GM19397 (cell line): ENCODE data around the gene ZNF701.
A peak's percentile ranks its signal among the peaks of the same experiment; 100 is the strongest.
"Not testable (repeated sequence)": the region's sequence is repeated elsewhere in the genome, so short reads cannot be mapped to it uniquely, and the experiment has no call there.

ENCODE experiments used
- ATAC-seq: cut with Tn5 transposase; IDR thresholded peaks from one replicate; pipeline ENCODE4 v1.9.1; 2021; ENCODE audit warnings: mild to moderate bottlenecking, moderate library complexity; ENCODE audit not compliant: unreplicated experiment

ZNF701 gene

DNA sequence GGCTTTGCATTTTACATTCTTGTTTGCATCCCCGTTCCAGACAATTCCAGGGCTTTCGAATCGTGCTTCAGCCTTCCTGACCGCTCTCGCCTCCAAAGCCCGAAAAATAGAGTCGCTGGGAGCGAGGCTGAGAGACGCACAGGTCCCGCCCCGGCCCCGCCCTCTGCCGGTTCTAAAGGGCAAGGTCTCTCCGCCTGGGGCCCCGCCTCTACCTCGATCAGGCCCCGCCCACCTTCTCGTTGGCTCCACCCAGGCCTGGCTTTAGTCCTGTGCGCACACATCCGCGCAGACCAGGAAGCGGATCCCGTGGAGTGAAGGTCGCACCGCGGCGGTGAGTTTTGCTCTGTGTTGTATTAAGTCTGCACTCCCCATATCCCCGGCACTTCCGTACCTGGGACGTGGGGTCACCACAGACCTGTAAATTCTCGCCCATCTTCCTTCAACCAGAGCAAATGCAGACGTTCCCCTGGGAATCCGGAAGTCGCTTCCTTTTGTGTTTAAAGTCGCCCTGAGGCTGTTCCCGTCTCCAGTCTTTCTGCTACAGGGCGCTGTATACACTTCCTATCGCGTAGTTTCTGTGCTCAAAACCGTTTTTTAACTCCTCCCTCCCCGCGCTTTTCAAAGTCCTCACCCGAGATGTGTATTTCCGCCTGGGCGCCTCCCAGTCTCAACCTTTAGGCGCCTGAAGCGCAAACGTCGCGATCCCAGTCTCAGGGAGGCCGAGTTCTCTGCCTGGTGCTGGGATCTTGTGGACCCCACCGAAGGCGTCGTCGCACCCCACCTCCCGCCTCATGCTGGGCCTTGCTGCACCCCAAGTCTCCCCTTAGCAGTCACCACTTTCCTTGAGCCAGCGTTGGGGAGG is at the start of gene ZNF701:
Gene ZNF701 (plus strand): TSS at position 288 of the 862 bp plus-strand sequence. CDS start 3,861 bp downstream, outside the sequence.
- ATAC-seq = peak; percentile 96

- ATAC-seq = no peak
Observed at GRCh38 chr19:52522551-52522950, 47.5 kb upstream of the ZNF701 start.

- ATAC-seq = no peak
Observed at GRCh38 chr19:52524086-52524485, 46.0 kb upstream of the ZNF701 start.

- peak; percentile 83 for ATAC-seq
Observed at GRCh38 chr19:52527134-52527955, 42.7 kb upstream of the ZNF701 start, which contains the start of gene ZNF808. ZNF808 (plus strand) TSS chr19:52527668; CDS start chr19:52543285, 15,617 bp downstream.

DNA sequence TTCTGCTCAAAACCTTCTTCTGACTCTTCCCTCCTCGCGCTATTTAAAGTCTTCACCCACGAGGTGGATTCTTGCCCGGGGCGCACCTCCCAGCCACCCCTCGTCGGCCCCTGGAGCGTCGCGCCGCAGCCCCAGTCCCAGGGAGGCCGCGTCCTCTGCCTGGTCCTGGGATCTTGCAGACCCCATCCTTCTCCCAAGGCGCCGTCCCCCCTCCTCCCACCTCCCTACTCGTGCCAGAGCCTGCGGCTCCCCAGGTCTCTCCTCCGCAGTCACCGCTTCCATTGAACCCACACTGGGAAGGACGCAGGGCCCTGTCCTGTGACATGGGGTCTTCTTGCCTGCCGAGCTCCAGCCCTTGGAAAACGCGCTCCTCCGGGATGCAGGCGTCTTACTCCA is 42.1 kb upstream of the ZNF701 start:
- no peak for ATAC-seq

DNA sequence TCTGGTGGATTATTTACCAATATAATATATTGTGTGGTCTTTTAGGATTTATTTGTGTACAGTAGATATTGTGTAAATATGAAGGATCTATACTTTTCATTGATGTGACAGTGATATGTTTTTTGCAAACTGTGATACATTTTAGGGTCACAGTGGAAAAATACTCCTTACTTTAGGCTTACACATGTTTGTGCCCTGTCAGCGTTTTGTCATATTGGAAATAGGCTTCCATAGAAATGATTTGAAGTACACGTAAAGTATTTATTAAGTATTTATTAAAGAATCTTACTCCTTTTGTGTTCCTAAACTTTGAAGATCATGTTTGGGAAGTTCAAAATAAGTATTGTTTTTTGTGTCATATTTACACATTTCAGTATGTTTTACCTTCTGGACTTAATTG is 37.6 kb upstream of the ZNF701 start:
- no peak for ATAC-seq

- ATAC-seq = no peak
Observed at GRCh38 chr19:52533901-52534300, 36.2 kb upstream of the ZNF701 start.

DNA sequence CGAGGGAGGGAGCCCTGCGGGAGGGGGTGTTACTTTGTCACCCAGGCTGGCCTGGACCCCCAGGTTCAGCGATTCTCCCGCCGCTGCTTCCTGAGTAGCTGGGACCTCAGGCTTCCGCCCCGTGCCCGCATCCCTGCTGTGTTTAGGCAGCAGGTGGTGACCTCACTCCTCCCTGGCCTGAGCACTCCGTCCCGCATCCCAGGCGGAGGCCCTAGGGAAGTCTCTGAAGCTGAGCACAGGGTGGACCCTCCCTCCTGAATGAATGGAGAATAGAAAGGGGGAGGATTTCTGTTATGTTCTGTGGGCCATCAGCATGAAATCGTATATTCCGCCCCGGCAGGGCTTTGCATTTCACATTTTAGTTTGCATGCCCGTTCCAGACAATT is 34.7 kb upstream of the ZNF701 start:
- ATAC-seq = peak; percentile 6

DNA sequence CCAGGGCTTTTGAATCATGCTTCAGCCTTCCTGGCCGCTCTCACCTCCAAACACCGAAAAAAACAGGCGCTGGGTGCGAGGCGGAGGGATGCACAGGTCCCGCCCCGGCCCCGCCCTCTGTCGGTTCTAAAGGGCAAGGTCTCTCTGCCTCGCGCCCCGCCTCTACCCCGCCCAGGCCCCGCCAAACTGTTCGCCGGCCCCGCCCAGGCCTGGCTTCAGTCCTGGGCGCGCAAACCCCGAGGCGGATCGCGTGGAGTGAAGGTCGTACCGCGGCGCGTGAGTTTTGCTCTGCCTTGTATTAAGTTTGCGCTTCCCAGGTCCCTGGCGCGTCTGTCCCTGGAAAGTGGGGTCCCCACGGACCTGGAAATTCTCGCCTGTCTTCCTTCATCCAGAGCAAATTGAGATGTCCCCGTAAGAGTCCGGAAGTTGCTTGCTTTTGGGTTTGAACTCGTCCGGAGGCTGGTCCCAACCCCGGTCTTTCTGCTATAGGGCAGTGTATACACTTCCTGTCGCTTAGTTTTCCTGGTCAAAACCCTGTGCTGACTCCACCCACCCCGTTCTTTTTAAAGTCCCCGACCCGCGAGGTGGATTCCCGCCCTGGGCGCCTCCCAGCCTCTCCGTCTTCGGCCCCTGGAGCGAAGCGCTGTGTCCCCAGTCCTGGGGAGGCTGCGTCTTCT is 34.2 kb upstream of the ZNF701 start:
- ATAC-seq = peak; percentile 92

DNA sequence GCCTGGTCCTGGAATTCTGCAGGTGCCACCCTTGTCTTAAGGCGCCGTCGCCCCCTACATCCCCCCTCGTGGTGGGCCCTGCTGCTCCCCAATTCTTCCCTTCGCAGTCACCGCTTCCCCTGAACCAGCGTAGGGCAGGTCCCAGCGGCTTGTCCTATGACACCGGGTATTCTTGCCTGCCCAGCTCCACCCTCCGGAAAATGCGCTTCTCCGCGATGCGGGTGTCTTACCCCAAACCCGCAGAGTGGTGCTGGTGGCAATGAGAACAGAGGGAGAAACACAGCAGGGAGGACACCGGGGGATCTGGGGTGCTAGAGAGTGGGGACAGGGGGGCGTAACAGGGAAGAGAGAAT is 33.7 kb upstream of the ZNF701 start:
- peak; percentile 23 for ATAC-seq

- ATAC-seq = not testable (repeated sequence)
Observed at GRCh38 chr19:52538815-52539214, 31.3 kb upstream of the ZNF701 start.

GRCh38 chr19:52541176-52541575 is 28.9 kb upstream of the ZNF701 start:
- not testable (repeated sequence) for ATAC-seq

- ATAC-seq = no peak
Observed at GRCh38 chr19:52541608-52542007, 28.5 kb upstream of the ZNF701 start.

- not testable (repeated sequence) for ATAC-seq
Observed at GRCh38 chr19:52542541-52542940, 27.5 kb upstream of the ZNF701 start.

- no peak for ATAC-seq
Observed at GRCh38 chr19:52542984-52543664, 27.0 kb upstream of the ZNF701 start.

DNA sequence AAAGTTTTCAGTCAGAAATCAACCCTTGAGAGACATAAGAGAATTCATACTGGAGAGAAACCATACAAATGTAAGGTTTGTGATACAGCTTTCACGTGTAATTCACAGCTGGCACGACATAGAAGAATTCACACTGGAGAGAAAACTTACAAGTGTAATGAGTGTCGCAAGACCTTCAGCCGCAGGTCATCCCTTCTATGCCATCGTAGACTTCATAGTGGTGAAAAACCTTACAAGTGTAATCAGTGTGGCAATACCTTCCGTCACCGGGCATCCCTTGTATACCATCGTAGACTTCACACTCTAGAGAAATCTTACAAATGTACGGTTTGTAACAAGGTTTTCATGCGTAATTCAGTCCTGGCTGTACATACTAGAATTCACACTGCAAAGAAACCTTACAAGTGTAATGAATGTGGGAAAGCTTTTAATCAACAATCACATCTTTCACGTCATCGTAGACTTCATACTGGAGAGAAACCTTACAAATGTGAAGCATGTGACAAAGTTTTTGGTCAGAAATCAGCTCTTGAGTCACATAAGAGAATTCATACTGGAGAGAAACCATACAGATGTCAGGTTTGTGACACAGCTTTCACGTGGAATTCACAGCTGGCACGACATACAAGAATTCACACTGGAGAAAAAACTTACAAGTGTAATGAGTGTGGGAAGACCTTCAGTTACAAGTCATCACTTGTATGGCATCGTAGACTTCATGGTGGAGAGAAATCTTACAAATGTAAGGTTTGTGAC is 15.7 kb upstream of the ZNF701 start:
- ATAC-seq = no peak

DNA sequence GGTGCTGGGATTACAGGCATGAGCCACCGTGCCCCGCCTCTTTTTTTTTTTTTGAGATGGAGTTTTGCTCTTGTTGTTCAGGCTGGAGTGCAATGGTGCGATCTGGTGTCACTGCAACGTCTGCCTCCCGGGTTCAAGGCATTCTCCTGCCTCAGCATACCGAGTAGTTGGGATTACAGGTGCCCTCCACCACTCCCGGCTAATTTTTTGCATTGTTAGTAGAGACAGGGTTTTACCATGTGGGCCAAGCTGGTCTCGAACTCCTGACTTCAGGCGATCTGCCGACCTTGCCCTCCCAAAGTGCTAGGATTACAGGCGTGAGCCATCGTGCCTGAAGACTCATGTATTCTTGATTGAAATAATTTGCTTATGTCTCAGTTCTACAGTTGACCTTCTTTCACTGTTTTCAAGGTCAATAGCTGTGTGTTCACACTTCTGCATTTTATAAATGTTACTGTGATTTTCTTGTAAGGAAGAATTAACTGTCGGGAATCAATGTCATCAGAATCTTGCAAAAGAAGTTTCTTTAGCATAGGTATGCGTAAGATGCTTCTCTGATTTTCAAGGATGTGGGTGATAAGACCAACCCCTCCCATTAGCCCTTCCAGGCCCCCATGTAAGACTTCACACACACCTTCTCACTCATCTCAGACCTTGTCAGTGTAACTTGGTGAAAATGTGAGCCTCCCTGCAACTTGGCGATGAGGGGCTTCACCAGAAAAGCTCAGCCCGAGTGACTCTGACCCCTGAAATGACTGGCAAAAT is 12.7 kb upstream of the ZNF701 start:
- ATAC-seq = no peak

DNA sequence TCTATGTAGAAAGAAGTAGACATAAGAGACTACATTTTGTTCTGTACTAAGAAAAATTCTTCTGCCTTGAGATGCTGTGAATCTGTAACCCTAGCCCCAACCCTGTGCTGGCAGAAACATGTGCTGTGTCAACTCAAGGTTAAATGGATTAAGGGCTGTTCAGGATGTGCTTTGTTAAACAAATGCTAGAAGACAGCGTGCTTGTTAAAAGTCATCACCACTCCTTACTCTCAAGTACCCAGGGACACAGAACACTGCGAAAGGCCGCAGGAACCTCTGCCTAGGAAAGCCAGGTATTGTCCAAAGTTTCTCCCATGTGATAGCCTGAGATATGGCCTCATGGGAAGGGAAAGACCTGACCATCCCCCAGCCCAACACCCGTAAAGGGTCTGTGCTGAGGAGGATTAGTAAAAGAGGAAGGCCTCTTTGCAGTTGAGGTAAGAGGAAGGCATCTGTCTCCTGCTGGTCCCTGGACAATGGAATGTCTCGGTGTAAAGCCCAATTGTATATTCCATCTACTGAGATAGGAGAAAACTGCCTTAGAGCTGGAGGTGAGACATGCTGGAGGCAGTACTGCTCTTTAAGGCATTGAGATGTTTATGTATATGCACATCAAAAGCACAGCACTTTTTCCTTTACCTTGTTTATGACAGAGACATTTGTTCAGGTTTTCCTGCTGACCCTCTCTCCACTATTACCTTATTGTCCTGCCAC is 11.2 kb upstream of the ZNF701 start:
- not testable (repeated sequence) for ATAC-seq

- not testable (repeated sequence) for ATAC-seq
Observed at GRCh38 chr19:52561611-52562010, 8.5 kb upstream of the ZNF701 start.
